HG03558 (cell line): ENCODE data around the gene PLEKHJ1.

Experiments
- ATAC-seq: cut with Tn5 transposase; IDR thresholded peaks from one replicate; pipeline ENCODE4 v1.9.1; 2021; ENCODE audit warnings: moderate number of reproducible peaks; ENCODE audit not compliant: unreplicated experiment; ENCODE audit errors: extremely low read depth

PLEKHJ1 gene

DNA sequence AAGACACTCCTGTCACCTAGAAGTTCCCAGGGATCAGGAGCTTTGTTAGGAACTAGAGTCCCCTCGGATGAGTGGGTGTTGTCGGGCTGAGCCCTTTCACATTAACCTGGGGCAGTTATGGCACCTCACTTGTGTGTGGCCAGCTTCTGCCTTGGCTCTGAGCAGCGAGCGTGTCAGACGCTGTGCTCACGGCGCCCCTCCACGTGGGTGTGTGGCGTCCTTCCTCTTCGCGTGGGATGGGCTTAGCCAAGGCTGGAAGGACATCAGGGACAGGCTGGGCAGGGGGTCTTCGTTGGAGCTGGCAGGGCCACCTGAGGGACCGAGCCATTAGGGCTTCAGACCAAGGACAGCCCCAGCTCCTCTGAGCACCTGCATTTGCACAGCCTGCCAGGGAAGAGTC lies 49.0 kb downstream of the PLEKHJ1 start:
- no peak for ATAC-seq

DNA sequence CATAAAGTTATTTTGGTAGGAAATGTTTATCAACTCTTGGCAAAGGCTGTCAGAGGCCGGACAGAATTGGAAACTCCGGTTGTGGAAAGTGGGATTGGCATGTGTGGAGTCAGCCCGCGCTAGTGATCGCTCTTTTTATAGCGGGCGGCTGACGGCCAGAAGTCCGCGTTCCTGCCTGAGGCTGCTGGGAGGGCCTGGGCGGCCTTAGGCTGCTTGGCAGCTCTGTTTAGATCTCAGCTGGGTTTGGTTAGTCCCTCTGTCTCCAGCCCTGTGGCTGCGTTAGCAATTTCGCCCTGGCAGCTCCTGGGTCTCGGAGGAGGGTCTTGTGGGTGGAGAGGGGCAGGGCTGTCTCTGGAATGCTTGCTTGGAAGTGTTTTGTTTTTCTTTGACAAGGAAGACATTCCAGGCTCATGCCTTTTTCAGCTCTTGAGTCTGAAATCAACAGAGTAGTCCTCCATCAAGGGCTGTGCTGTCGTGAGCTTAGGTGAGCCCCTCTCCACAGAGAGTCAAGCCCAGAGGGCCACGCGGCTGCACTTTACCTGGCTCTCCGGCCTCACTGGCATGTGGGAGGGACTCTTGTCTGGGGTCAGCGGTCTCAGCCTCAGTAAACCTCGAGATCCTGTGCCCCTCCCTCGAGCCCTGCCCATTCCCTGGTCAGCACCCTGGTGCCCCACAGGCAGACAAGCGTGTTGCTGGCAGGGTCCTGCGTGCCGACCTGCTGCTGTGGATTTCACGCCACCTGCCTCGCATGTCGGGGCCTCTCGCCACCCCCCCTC lies 49.9 kb downstream of the PLEKHJ1 start:
- no peak for ATAC-seq

DNA sequence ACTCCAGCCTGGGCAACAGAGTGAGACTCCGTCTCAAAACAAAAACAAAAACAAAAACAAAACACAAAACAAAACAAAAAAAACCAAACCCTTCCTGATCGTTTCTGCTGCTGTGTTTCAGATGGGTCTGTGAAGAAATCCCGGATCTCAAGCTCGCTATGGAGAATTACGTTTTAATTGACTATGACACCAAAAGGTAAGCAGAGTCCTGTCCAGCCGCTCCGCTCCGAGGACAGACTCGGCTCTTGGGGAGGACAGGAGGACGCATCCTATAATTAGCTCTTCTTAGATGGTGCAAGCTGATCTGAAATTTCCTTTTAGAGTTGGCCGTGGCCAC lies 50.4 kb downstream of the PLEKHJ1 start:
- no peak for ATAC-seq

DNA sequence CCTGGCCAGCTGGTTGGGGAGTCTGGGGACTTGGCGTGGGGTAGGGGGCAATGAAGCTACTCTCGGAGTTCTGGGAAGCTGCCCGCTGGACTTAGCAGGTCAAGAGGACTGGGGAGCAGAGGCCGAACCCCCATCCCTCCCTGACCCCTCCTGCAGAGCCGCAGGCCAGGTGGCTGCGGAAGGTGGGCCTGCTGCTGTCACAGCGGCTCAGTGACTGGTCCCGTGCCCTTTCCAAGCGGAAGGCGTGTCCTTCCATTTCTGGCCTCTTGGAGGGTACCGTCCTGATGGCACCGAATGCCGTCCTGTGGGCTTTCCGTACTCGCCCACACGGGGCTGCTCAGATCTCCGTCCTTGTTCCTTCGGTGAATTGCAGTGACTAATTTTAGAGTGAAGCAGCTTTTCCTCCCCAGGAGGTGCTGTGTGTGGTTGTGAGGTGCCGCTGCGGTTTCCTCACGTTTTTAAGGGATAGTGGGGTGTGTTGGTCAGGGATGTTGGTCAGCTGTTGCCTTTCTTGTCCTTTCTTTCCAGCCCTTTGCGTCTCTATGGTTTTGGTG lies 51.6 kb downstream of the PLEKHJ1 start:
- ATAC-seq, result no peak
